Fibroblast of lung (primary cell): Measurements from ENCODE around the gene ENC1. TPM values are rescaled to one million over a fixed set of nuclear protein-coding genes. Genes with fewer than 3 reads are reported as not detected.

ENCODE experiments used
- DNase-seq, 2 donors: peaks; one replicate each; pipeline versions ENCODE4 v3.0.0 to v3.0.0-alpha.2; 2010; ENCODE audit warnings: low read depth in 2 of 2
- H2AFZ ChIP-seq: 2 replicates; pipeline ENCODE4 v1.5.1; 2012; ENCODE audit warnings: low read length, control low read depth, inconsistent platforms
- H3K27ac ChIP-seq: 2 replicates; pipeline ENCODE4 v1.5.1; 2011; ENCODE audit warnings: low read length, control low read depth; ENCODE audit not compliant: insufficient read depth
- H3K27me3 ChIP-seq: 2 replicates; pipeline ENCODE4 v1.5.1; 2011; ENCODE audit warnings: mild to moderate bottlenecking, low read length; ENCODE audit not compliant: control insufficient read depth, insufficient read depth
- H3K36me3 ChIP-seq: 2 replicates; pipeline ENCODE4 v1.5.1; 2011; ENCODE audit warnings: low read length; ENCODE audit not compliant: control insufficient read depth, insufficient read depth
- H3K4me1 ChIP-seq: 2 replicates; pipeline ENCODE4 v1.5.1; 2011; ENCODE audit warnings: low read length; ENCODE audit not compliant: control insufficient read depth, insufficient read depth; ENCODE audit errors: extremely low read depth
- H3K4me2 ChIP-seq: 2 replicates; pipeline ENCODE4 v1.5.1; 2011; ENCODE audit warnings: low read length, control low read depth; ENCODE audit not compliant: insufficient read depth; ENCODE audit errors: extremely low read depth
- H3K4me3 ChIP-seq, 4 experiments: fragments of 200-600 bp in 1 of 4; sonication (generic) in 1 of 4; replicated peaks in 1 of 4; 2 replicates each; pipeline ENCODE4 v1.5.1; 2011 to 2016; ENCODE audit warnings: low read length in 4 of 4, low read depth in 3 of 4, mild to moderate bottlenecking in 3 of 4, control low read depth in 2 of 4, inconsistent platforms in 1 of 4, mixed read lengths in 1 of 4; ENCODE audit not compliant: insufficient read depth in 1 of 4; ENCODE audit errors: control extremely low read depth in 1 of 4
- H3K79me2 ChIP-seq: 2 replicates; pipeline ENCODE4 v1.5.1; 2012; ENCODE audit warnings: mild to moderate bottlenecking, low read length, inconsistent platforms; ENCODE audit not compliant: control insufficient read depth, insufficient read depth
- H3K9ac ChIP-seq: 2 replicates; pipeline ENCODE4 v1.5.1; 2011; ENCODE audit warnings: mild to moderate bottlenecking, low read length, control low read depth; ENCODE audit not compliant: insufficient read depth
- H3K9me3 ChIP-seq: 2 replicates; pipeline ENCODE4 v1.5.1; 2012; ENCODE audit warnings: low read depth, low read length; ENCODE audit not compliant: control insufficient read depth, insufficient read depth
- H4K20me1 ChIP-seq: 2 replicates; pipeline ENCODE4 v1.5.1; 2011; ENCODE audit warnings: low read length; ENCODE audit not compliant: control insufficient read depth, insufficient read depth; ENCODE audit errors: extremely low read depth
- EZH2 ChIP-seq: IDR thresholded peaks from 2 replicates; pipeline ENCODE4 v1.5.1; 2012; ENCODE audit warnings: low read length, control low read depth, mild to moderate bottlenecking; ENCODE audit errors: missing control alignments
- polyA plus RNA-seq, 2 donors: library from polyadenylated mRNA; depleted of rRNA in 1 of 2; stranded (reverse) in 1 of 2; unstranded in 1 of 2; fragments of >200 nt; gene quantifications; 2 replicates each; pipeline ENCODE4 v1.2.1, GENCODE V29; 2011 to 2012; ENCODE audit warnings: missing spikeins in 1 of 2
- total RNA-seq: library from RNA; depleted of rRNA; stranded (reverse); fragments of >200 nt; gene quantifications from 2 replicates; pipeline ENCODE4 v1.2.1, GENCODE V29; 2014
- TF ChIP-seq, protein P1 (sequence below), 2 donors: IDR thresholded peaks in 1 of 2; conservative IDR thresholded peaks in 1 of 2; 1 replicate in 1 of 2; 2 replicates in 1 of 2; pipeline ENCODE4 v1.5.1; 2011 to 2012; ENCODE audit warnings: low read length in 2 of 2, control low read depth in 1 of 2, inconsistent platforms in 1 of 2, low read depth in 1 of 2, mild to moderate bottlenecking in 1 of 2

ENC1 gene
- total and polyA plus RNA-seq, 2 donors (not counting 1 experiment from before 2014, with no cell fraction given), result 3.5 to 15.4 TPM

DNA sequence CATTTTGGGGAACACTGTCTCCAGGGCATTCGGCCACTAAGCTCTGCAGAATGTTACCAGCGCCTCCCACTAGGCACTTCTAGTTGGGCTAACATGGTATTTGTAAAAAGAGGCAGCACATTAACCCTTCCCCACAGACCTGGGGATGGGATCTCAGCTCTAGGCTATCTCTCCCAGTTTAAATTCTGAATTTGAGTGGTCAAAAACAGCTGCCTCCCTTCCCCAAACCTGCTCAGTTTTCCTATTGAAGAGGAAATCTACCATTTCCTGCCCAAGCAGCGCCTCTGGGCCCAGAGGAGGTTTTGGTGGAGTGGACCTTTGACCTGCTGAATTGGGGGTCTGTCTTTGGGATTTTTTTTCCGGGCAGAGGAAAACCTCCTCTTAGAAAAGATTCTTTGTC, 53.2 kb downstream of the ENC1 start:
- Histone ChIP-seq H3K79me2 (no peaks in the 10 kb centered on the region), H3K27me3 (no peaks in the 10 kb centered on the region), H3K4me3 (no peak overlapping the region), H3K27ac (no peak overlapping the region), H3K4me2 (no peak overlapping the region), H3K9ac (no peak overlapping the region), H2AFZ (no peak overlapping the region), H3K36me3 (no peaks in the 10 kb centered on the region), H3K9me3 (no peaks in the 10 kb centered on the region), H4K20me1 (no peaks in the 10 kb centered on the region), H3K4me1 (no peaks in the 10 kb centered on the region)
- no peak for TF ChIP-seq EZH2
- TF ChIP-seq, protein P1, sequence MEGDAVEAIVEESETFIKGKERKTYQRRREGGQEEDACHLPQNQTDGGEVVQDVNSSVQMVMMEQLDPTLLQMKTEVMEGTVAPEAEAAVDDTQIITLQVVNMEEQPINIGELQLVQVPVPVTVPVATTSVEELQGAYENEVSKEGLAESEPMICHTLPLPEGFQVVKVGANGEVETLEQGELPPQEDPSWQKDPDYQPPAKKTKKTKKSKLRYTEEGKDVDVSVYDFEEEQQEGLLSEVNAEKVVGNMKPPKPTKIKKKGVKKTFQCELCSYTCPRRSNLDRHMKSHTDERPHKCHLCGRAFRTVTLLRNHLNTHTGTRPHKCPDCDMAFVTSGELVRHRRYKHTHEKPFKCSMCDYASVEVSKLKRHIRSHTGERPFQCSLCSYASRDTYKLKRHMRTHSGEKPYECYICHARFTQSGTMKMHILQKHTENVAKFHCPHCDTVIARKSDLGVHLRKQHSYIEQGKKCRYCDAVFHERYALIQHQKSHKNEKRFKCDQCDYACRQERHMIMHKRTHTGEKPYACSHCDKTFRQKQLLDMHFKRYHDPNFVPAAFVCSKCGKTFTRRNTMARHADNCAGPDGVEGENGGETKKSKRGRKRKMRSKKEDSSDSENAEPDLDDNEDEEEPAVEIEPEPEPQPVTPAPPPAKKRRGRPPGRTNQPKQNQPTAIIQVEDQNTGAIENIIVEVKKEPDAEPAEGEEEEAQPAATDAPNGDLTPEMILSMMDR (conservative IDR thresholded peaks at IDR 0.05 in 1 of 2, IDR thresholded peaks at IDR 0.05 in 1 of 2; ENCODE audit: low read depth in 1 of 2, low read length in 2 of 2), result no peak
- DNase-seq, result no peak

- H3K4me1 ChIP-seq, result no peaks in the 10 kb centered on the region
- no peak for DNase-seq
- H3K9ac ChIP-seq, result no peak overlapping the region
- no peak overlapping the region for H3K4me3 ChIP-seq
- no peaks in the 10 kb centered on the region for H3K27me3 ChIP-seq
- H4K20me1 ChIP-seq, result no peaks in the 10 kb centered on the region
- no peaks in the 10 kb centered on the region for H3K36me3 ChIP-seq
- no peak overlapping the region for H2AFZ ChIP-seq
- TF ChIP-seq EZH2, result no peak
- TF ChIP-seq, protein P1 (conservative IDR thresholded peaks at IDR 0.05 in 1 of 2, IDR thresholded peaks at IDR 0.05 in 1 of 2; ENCODE audit: low read depth in 1 of 2, low read length in 2 of 2), result no peak
- H3K27ac ChIP-seq, result no peak overlapping the region
- no peak overlapping the region for H3K4me2 ChIP-seq
- no peaks in the 10 kb centered on the region for H3K79me2 ChIP-seq
- no peaks in the 10 kb centered on the region for H3K9me3 ChIP-seq
These were observed 53.7 kb downstream of the ENC1 start for GRCh38 chr5:74586856-74587255.

- Histone ChIP-seq H3K27me3 (no peaks in the 10 kb centered on the region), H3K4me2 (no peak overlapping the region), H3K36me3 (no peaks in the 10 kb centered on the region), H2AFZ (no peak overlapping the region), H3K27ac (no peak overlapping the region), H3K4me3 (no peak overlapping the region), H4K20me1 (no peaks in the 10 kb centered on the region), H3K4me1 (no peaks in the 10 kb centered on the region), H3K9me3 (no peaks in the 10 kb centered on the region), H3K9ac (no peak overlapping the region), H3K79me2 (no peaks in the 10 kb centered on the region)
- DNase-seq, result no peak
- no peak for TF ChIP-seq EZH2
- TF ChIP-seq, protein P1 (conservative IDR thresholded peaks at IDR 0.05 in 1 of 2, IDR thresholded peaks at IDR 0.05 in 1 of 2; ENCODE audit: low read depth in 1 of 2, low read length in 2 of 2), result no peak
These were observed 57.7 kb downstream of the ENC1 start for GRCh38 chr5:74582853-74583252.
